Measurements from ENCODE around the gene TNNI2.

DNA sequence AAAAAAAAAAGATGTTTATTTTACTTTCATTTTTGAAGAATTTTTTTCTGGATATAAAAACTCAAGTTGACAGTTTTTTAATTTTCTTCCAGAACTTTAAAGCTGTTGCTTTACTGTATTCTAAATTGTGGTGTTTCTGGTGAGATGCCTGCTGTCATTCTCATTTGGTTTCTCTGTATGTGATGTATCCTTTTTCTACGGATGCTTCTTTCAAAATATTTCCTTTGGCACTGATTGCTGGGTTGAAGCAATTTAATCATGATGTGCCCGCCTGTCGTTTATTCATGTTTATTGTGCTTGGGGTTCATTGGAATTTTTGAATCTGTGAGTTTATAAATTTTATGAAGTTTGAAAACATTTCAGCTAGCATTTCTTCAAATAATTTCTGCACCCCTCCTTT is 45.7 kb upstream of the TNNI2 start:
- TF ChIP-seq YY1 (IDR thresholded peaks at IDR 0.05; ENCODE audit: insufficient read depth, insufficient read length) (no peak), ZNF274 (IDR thresholded peaks at IDR 0.05; ENCODE audit: low read depth, low read length) (no peak)
